Spleen (tissue), 11 donors: ENCODE measurements around the gene FAM53B. TPM values are rescaled to one million over a fixed set of nuclear protein-coding genes. Genes with fewer than 3 reads are reported as not detected.

Experiments used
- DNase-seq: peaks from one replicate; pipeline ENCODE4 v3.0.0-alpha.2; 2020
- H3K27ac ChIP-seq, 8 donors: fragments of 200-600 bp; sonication (generic) in 7 of 8; 1 replicate in 4 of 8; 2 replicates in 4 of 8; pipeline versions ENCODE4 v1.5.0 to v1.8.0; 2016 to 2021; ENCODE audit warnings: inconsistent platforms in 4 of 8, mild to moderate bottlenecking in 4 of 8, moderate library complexity in 1 of 8
- H3K27me3 ChIP-seq, 7 donors: fragments of 200-600 bp; sonication (generic) in 6 of 7; replicated peaks in 1 of 7; 1 replicate in 4 of 7; 2 replicates in 3 of 7; pipeline versions ENCODE4 v1.5.0 to v1.8.0; 2016 to 2021; ENCODE audit warnings: inconsistent platforms in 3 of 7, mild to moderate bottlenecking in 1 of 7
- H3K36me3 ChIP-seq, 6 donors: fragments of 200-600 bp; sonication (generic) in 5 of 6; 1 replicate in 4 of 6; 2 replicates in 2 of 6; pipeline versions ENCODE4 v1.5.0 to v1.8.0; 2016 to 2021; ENCODE audit warnings: inconsistent platforms in 2 of 6
- H3K4me1 ChIP-seq, 6 donors: fragments of 200-600 bp; sonication (generic) in 5 of 6; 1 replicate in 3 of 6; 2 replicates in 3 of 6; pipeline versions ENCODE4 v1.5.0 to v1.8.0; 2016 to 2021; ENCODE audit warnings: inconsistent platforms in 3 of 6
- H3K4me3 ChIP-seq, 8 donors: fragments of 200-600 bp; sonication (generic) in 7 of 8; 1 replicate in 4 of 8; 2 replicates in 4 of 8; pipeline versions ENCODE4 v1.5.0 to v1.8.0; 2016 to 2021; ENCODE audit warnings: inconsistent platforms in 4 of 8, mild to moderate bottlenecking in 4 of 8, moderate library complexity in 2 of 8
- H3K9me3 ChIP-seq, 8 donors: fragments of 200-600 bp; sonication (generic) in 7 of 8; 1 replicate in 4 of 8; 2 replicates in 4 of 8; pipeline versions ENCODE4 v1.5.0 to v1.8.0; 2016 to 2021; ENCODE audit warnings: inconsistent platforms in 4 of 8
- POLR2A ChIP-seq, 3 donors: fragments of 450-650 bp; IDR thresholded peaks; one replicate each; pipeline ENCODE4 v1.5.1; 2017; ENCODE audit warnings: antibody characterized with exemption in 3 of 3, mild to moderate bottlenecking in 1 of 3
- POLR2AphosphoS5 ChIP-seq, 3 donors: sonication (generic); formaldehyde crosslinking; IDR thresholded peaks; one replicate each; pipeline ENCODE4 v1.5.1; 2017; ENCODE audit warnings: antibody characterized with exemption in 3 of 3
- WGBS, 5 donors: extraction: QIAGEN DNeasy Blood & Tissue Kit in 3 of 5; methylation state at CpG; one replicate each; pipeline versions ENCODE4 v1.1.5 to v1.1.7; 2013 to 2018; 5-methylcytosine and 5-hydroxymethylcytosine counted together
- intact Hi-C: fragments of 100-400 bp; cut with DNase I; formaldehyde crosslinking; loops from one replicate; pipeline ENCODE4 v1.15.0; 2023; ENCODE audit warnings: low total_unique reads
- polyA plus RNA-seq, 3 donors: library from polyadenylated mRNA; stranded (reverse); fragments of 200-250 nt; gene quantifications; one replicate each; pipeline ENCODE4 v1.2.1, GENCODE V29; 2013
- total RNA-seq, 7 donors: library from RNA; depleted of rRNA in 3 of 7; stranded (reverse); fragments of >200 nt in 3 of 7; fragmentation: NEBNext Ultra II Directional in 4 of 7; extraction: Animal tissue kit (Norgen Biotek cat#: 25700) in 4 of 7; gene quantifications; one replicate each; pipeline versions ENCODE4 v1.1.0 to v1.2.1, GENCODE V29; 2016 to 2021
- TF ChIP-seq, protein P1 (sequence below), 11 experiments: fragments of 200-600 bp in 7 of 11; fragments of 450-650 bp in 4 of 11; sonication (generic) in 4 of 11; IDR thresholded peaks in 8 of 11; conservative IDR thresholded peaks in 3 of 11; 1 replicate in 7 of 11; 2 replicates in 4 of 11; pipeline versions ENCODE4 v1.4.0 to v1.8.0; 2016 to 2021; ENCODE audit warnings: antibody characterized with exemption in 11 of 11, inconsistent platforms in 4 of 11, mild to moderate bottlenecking in 1 of 11
- donor health status: healthy with polysubstance abuse.
- donor health status: DM: no; HTN: no; CAD: no; lungs with moderate emphysema.
- donor health status: DM: no; HTN: no; CAD: no.
- donor health status: Bipolar disorder and iron deficiency.
- donor health status: healthy.
- donor health status: DM: no; HTN: no; CAD: no.
- donor health status: DM: yes; HTN: yes; CAD: no.

FAM53B gene
- total and polyA plus RNA-seq, 10 donors, result 13.3 to 94.0 (median 56.2) TPM

DNA sequence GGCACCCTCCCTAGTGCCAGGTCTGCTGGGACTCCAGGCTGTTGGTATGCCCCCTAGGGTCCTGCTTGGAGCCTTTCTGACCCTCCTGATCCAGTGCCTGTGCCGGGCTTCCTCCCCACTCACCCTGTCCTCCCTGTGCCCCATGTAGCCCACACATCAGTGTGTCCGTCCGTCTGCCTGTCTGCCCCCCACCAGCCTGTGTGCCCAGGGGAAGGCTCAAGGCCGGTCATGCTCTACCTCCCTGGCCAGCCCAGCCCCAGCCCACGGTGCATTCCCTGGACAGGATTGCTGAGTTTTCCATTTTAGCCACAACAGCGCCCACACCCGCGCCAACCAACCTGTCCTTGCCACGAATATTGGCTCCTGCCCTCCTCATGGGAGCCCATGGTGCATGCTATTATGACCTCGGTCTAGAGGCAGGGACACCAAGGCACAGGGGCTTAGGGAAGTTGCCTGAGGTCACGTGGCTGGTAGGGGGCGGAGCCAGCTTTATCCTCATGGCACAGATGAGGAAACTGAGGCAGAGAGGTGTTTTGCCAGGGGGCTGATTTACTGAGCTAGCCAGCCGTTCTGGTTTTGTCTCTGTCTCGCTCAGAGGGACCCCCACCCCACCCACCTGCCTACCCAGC lies 136.0 kb downstream of the FAM53B start:
- no peaks in the 10 kb centered on the region for H3K36me3 ChIP-seq
- peaks cover 13 to 94% (median 65%) of the 10 kb centered on the region in 6 donors for H3K4me1 ChIP-seq
- no peak for TF ChIP-seq POLR2A (IDR thresholded peaks at IDR 0.05)
- peak in 2 of 3 donors; percentile 16 to 31 for TF ChIP-seq POLR2AphosphoS5 (IDR thresholded peaks at IDR 0.05)
- TF ChIP-seq, protein P1, sequence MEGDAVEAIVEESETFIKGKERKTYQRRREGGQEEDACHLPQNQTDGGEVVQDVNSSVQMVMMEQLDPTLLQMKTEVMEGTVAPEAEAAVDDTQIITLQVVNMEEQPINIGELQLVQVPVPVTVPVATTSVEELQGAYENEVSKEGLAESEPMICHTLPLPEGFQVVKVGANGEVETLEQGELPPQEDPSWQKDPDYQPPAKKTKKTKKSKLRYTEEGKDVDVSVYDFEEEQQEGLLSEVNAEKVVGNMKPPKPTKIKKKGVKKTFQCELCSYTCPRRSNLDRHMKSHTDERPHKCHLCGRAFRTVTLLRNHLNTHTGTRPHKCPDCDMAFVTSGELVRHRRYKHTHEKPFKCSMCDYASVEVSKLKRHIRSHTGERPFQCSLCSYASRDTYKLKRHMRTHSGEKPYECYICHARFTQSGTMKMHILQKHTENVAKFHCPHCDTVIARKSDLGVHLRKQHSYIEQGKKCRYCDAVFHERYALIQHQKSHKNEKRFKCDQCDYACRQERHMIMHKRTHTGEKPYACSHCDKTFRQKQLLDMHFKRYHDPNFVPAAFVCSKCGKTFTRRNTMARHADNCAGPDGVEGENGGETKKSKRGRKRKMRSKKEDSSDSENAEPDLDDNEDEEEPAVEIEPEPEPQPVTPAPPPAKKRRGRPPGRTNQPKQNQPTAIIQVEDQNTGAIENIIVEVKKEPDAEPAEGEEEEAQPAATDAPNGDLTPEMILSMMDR (IDR thresholded peaks at IDR 0.05 in 8 of 11, conservative IDR thresholded peaks at IDR 0.05 in 3 of 11), result no peak
- no peak for DNase-seq
- H3K4me3 ChIP-seq, result no peak overlapping the region
- WGBS, 5 donors, result 90 to 92% (median 90%) methylated on average over 14 of the region's 14 CpGs
- no peaks in the 10 kb centered on the region for H3K9me3 ChIP-seq
- peak overlapping the region in 1 of 8 donors; percentile 51 for H3K27ac ChIP-seq
- intact Hi-C loops, result no loop called here
- no peaks in the 10 kb centered on the region for H3K27me3 ChIP-seq

DNA sequence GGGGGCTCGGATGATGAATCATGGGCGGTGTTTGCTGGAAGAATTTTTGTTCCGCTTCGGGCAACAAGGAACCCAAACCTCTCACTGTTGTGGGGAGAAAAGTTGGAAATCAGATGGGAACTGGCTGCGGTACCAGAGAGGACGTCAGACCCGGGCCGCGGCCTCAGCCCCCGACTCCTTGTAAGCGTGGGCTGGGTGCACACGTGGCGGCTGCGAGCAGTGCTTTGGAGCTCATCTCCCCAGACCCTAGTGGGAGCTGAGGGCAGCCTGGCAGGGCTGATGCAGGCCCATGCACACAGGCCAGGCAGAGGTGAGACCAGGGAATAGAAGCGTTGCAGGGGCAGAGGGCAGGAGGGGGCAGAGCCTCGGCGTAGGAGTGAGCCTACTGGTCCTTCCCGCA lies 136.5 kb downstream of the FAM53B start:
- peaks cover 13 to 94% (median 65%) of the 10 kb centered on the region in 6 donors for H3K4me1 ChIP-seq
- 90 to 98% (median 93%) methylated on average over 14 to 18 of the region's 18 CpGs for WGBS, 5 donors
- TF ChIP-seq POLR2AphosphoS5 (IDR thresholded peaks at IDR 0.05), result peak in 1 of 3 donors; percentile 29
- TF ChIP-seq, protein P1 (IDR thresholded peaks at IDR 0.05 in 8 of 11, conservative IDR thresholded peaks at IDR 0.05 in 3 of 11), result no peak
- intact Hi-C loops, result no loop called here
- no peak overlapping the region for H3K4me3 ChIP-seq
- H3K27me3 ChIP-seq, result no peaks in the 10 kb centered on the region
- no peaks in the 10 kb centered on the region for H3K36me3 ChIP-seq
- peak overlapping the region in 1 of 8 donors; percentile 51 for H3K27ac ChIP-seq
- no peak for DNase-seq
- no peaks in the 10 kb centered on the region for H3K9me3 ChIP-seq

- TF ChIP-seq POLR2A (IDR thresholded peaks at IDR 0.05) (no peak), POLR2AphosphoS5 (IDR thresholded peaks at IDR 0.05) (no peak)
- TF ChIP-seq, protein P1 (IDR thresholded peaks at IDR 0.05 in 8 of 11, conservative IDR thresholded peaks at IDR 0.05 in 3 of 11), result no peak
- no peaks in the 10 kb centered on the region for H3K9me3 ChIP-seq
- H3K27me3 ChIP-seq, result no peaks in the 10 kb centered on the region
- no peak for DNase-seq
- peaks cover 10 to 94% (median 65%) of the 10 kb centered on the region in 6 donors for H3K4me1 ChIP-seq
- peak overlapping the region in 5 of 8 donors; percentile 8 to 86 (median 32) for H3K27ac ChIP-seq
- intact Hi-C loops, result no loop called here
- H3K36me3 ChIP-seq, result no peaks in the 10 kb centered on the region
- 26 to 42% (median 31%) methylated on average over 10 of the region's 10 CpGs for WGBS, 5 donors
- H3K4me3 ChIP-seq, result no peak overlapping the region
Measured at GRCh38 chr10:124606822-124607221, 137.4 kb downstream of the FAM53B start.

DNA sequence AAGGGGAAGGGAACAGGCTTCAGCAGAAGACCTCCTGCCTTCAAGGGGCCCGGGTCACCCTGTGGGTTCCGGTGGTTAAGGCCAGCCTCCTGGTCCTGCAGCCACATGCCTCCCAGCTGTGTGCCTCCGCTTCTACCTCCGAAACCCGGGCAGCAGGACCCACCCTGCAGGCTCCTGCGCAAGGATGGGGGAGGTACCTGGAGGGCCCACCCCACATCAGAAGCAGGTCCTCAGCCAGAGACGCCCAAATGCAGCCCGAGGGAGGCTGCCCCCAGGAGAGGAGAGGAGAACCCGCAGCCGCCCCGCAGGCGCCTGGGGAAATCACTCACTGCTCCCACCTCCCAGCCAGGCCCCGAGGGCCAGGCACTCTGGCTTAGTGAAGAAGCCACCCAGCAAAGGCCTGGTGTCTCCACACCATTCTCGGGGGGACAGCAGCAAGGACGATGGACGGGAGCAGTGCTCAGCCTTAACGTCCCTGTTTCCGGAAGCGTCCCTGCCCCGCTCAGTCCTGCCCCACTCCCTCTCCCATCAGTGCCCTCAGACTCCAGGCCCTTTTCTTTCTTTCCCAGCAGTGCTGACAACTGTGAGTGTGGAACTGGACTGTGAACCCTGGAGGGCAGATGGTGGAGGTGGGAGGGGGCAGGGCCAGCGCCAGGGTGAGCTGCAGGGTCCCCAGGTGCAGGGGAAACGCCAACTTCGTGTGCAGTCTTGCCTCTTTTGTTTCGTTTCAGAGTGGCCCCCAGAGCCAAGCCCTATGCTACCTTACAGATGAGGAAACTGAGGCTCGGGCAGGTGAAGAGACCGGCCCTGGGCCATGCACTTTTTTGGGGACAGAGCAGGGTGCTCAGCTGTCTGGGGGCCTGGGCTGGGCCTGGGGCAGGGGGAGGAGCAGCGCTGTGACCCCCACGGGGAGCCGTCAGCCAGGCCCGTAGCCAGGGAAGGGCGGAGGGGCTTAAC lies 138.0 kb downstream of the FAM53B start:
- intact Hi-C loops, result no loop called here
- TF ChIP-seq, protein P1 (IDR thresholded peaks at IDR 0.05 in 8 of 11, conservative IDR thresholded peaks at IDR 0.05 in 3 of 11), result no peak
- TF ChIP-seq POLR2A (IDR thresholded peaks at IDR 0.05) (no peak), POLR2AphosphoS5 (IDR thresholded peaks at IDR 0.05) (no peak)
- no peaks in the 10 kb centered on the region for H3K36me3 ChIP-seq
- peak overlapping the region in 5 of 8 donors; percentile 8 to 86 (median 32) for H3K27ac ChIP-seq
- H3K27me3 ChIP-seq, result no peaks in the 10 kb centered on the region
- H3K4me3 ChIP-seq, result peak overlapping the region in 1 of 8 donors; percentile 10
- DNase-seq, result peak; percentile 78
- peaks cover 3 to 94% (median 62%) of the 10 kb centered on the region in 6 donors for H3K4me1 ChIP-seq
- no peaks in the 10 kb centered on the region for H3K9me3 ChIP-seq
- 62 to 75% (median 70%) methylated on average over 23 to 31 of the region's 31 CpGs for WGBS, 5 donors
